Right lobe of liver (tissue), 4 donors: ENCODE results near the gene MAML3.

Experiments used
- CTCF ChIP-seq, 4 donors: fragments of 200-600 bp in 3 of 4; fragments of 450-650 bp in 1 of 4; IDR thresholded peaks; one replicate each; pipeline versions ENCODE4 v1.5.1 to v1.8.0; 2016 to 2022; ENCODE audit warnings: antibody characterized with exemption in 4 of 4, mild to moderate bottlenecking in 2 of 4
- POLR2A ChIP-seq: fragments of 450-650 bp; IDR thresholded peaks from one replicate; pipeline ENCODE4 v1.6.1; 2017; ENCODE audit warnings: antibody characterized with exemption, mild to moderate bottlenecking
- donor health status: DM: no; HTN: no; CAD: no.
- donor health status: DM: no; HTN: no; CAD: no.
- donor health status: DM: no; HTN: yes; CAD: no.

GRCh38 chr4:139833151-139833910 is 320.7 kb downstream of the MAML3 start:
- TF ChIP-seq CTCF (IDR thresholded peaks at IDR 0.05) = no peak
- TF ChIP-seq POLR2A = no peak
